ENCODE measurements around the gene SNTB2. TPM values are rescaled to one million over a fixed set of nuclear protein-coding genes. Genes with fewer than 3 reads are reported as not detected.

The SNTB2 gene
- total and polyA plus RNA-seq, 2 donors (not counting 3 experiments of a cell fraction or from before 2014, with no cell fraction given), result 24.9 to 73.7 TPM

GRCh38 chr16:69319381-69319780 lies 132.4 kb downstream of the SNTB2 start:
- H3K4me3 ChIP-seq (replicated peaks in 1 of 3; ENCODE audit: insufficient read depth in 1 of 3, low read depth in 1 of 3, low read length in 3 of 3), result no peak overlapping the region
- BruUV-seq (replicated peaks), result no TSS peak
- DNase-seq (ENCODE audit: low read depth, low spot score), result no peak
- H2AFZ ChIP-seq (ENCODE audit: low read depth, low read length), result no peak overlapping the region
- dilution Hi-C loops (cut with MboI; ENCODE audit: extremely low pct_ligation_motif_present, low sequenced_read_pairs), result no loop called here
- POLR2A ChIA-PET, result no interaction called here
- intact Hi-C loops (cut with micrococcal nuclease), result no loop called here
- no peak overlapping the region for H3K9ac ChIP-seq (replicated peaks; ENCODE audit: extremely low read depth, insufficient read depth, low read length)
- H3K27ac ChIP-seq (ENCODE audit: insufficient read depth, low read depth, low read length), result no peak overlapping the region
- peaks cover 22% of the 10 kb centered on the region for H3K79me2 ChIP-seq (ENCODE audit: control insufficient read depth, insufficient read depth, low read length)
- CTCF ChIA-PET, result no interaction called here
- peaks cover 30 to 69% of the 10 kb centered on the region in 2 experiments for H3K36me3 ChIP-seq (ENCODE audit: control insufficient read depth in 2 of 2, extremely low read depth in 1 of 2, insufficient read depth in 2 of 2, low read length in 2 of 2)
- H3K9me1 ChIP-seq (replicated peaks; ENCODE audit: control insufficient read depth, extremely low read depth, insufficient read depth, low read length), result no peaks in the 10 kb centered on the region
- no peak for FAIRE-seq
- no peak for TF ChIP-seq EZH2 (IDR thresholded peaks at IDR 0.05; ENCODE audit: borderline replicate concordance, low read depth, low read length, severe bottlenecking)
- no peak for TF ChIP-seq MYC (IDR thresholded peaks at IDR 0.05; ENCODE audit: low read depth, low read length)
- no peak for TF ChIP-seq POLR2AphosphoS5 (IDR thresholded peaks at IDR 0.05; ENCODE audit: insufficient read depth, low read depth, low read length)
- TF ChIP-seq CTCF (IDR thresholded peaks at IDR 0.05; ENCODE audit: extremely low read depth in 1 of 2, insufficient read depth in 1 of 2, low read depth in 1 of 2, low read length in 2 of 2), result no peak
- no peak for TF ChIP-seq MAX (IDR thresholded peaks at IDR 0.05; ENCODE audit: insufficient read depth, insufficient read length)
- TF ChIP-seq FOS (IDR thresholded peaks at IDR 0.05; ENCODE audit: borderline replicate concordance, insufficient read depth, low read length), result no peak
- TF ChIP-seq POLR2A (IDR thresholded peaks at IDR 0.05; ENCODE audit: low read depth, low read length), result no peak
- no peak for TF ChIP-seq JUN (IDR thresholded peaks at IDR 0.05; ENCODE audit: borderline replicate concordance, insufficient read depth, insufficient read length, low read depth)
- no peak for TF ChIP-seq GATA2 (IDR thresholded peaks at IDR 0.05; ENCODE audit: insufficient read depth, insufficient read length, low read depth, low read length)
- no peaks in the 10 kb centered on the region for H3K27me3 ChIP-seq (ENCODE audit: control insufficient read depth in 2 of 2, insufficient read depth in 2 of 2, low read length in 2 of 2)
- no peaks in the 10 kb centered on the region for H3K9me3 ChIP-seq (replicated peaks; ENCODE audit: control insufficient read depth, insufficient read depth, low read length)
- H4K20me1 ChIP-seq (replicated peaks; ENCODE audit: control insufficient read depth, extremely low read depth, insufficient read depth, low read length), result no peaks in the 10 kb centered on the region
- H3K4me1 ChIP-seq (ENCODE audit: control insufficient read depth, extremely low read depth, insufficient read depth, low read length), result no peaks in the 10 kb centered on the region
- no peak overlapping the region for H3K4me2 ChIP-seq (ENCODE audit: insufficient read depth, low read length)

Measured in endothelial cell of umbilical vein (primary cell).